HPDE6-E6E7 (cell line): Measurements from ENCODE around the gene IQSEC3.
"Not testable (repeated sequence)": the region's sequence is repeated elsewhere in the genome, so short reads cannot be mapped to it uniquely, and the experiment has no call there.

Experiments used
- DNase-seq: peaks from one replicate; pipeline ENCODE4 v3.0.0; 2011; ENCODE audit warnings: missing footprints; ENCODE audit errors: extremely low spot score

Gene IQSEC3

DNA sequence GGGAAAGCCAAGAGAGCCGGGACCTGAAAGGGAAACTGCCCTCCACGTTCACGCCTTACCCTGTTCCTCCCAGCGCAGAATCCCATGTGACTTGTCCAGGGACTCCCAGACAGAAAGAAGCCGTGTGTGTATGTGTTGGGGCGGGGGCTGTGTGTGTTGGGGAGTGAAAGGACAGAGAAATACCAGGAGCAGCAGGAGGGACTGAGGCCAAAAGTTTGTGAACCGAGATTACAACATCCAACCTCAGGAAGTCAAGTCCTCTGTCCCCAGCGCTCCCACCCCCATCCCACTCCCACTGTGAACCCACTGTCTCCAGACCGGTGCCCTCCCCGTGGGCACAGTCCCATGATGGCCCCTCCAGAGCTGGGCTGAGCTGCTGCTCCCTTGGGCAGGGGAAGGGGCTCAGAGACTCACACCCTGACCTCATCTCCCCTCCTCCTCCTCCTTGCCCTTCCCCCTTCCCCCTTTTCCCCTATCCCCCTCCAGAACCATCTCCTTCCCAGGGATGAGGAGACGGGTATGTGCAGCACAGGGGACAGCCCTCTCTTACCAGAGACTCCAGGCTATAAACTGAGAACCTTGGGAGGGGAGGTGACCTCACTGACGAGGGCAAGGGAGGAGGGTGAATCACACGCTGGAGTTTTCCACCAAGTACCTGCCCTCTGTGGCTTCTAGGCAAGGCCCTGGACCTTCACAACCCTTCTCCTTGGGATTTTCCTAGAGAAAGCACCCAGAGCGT lies 147.6 kb downstream of the IQSEC3 start, which contains the start of gene SLC6A12:
Gene SLC6A12, minus strand, starts transcription at position 155 of the 739 bp plus-strand sequence. CDS start 4,171 bp downstream, outside the sequence.
- DNase-seq, result no peak

DNA sequence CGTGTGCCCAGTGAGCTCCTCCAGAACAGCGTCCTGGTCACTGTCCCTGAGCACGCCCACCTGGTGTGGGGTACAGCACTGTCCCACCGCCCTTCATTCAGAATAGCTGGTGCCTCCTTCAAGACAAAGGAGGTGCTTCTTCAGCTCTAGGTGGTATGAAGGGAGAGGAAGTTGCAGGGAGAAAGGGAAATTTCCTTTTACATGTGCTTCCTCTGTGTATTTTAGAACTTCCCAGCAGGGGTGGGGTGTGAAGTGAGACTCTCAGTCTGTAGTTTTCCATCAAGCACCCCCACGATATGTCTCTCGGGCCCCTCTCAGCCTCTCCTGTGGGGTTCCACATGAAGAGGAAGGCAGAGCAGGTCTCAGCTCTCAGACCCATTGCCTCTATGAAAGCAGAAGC lies 148.5 kb downstream of the IQSEC3 start:
- no peak for DNase-seq

DNA sequence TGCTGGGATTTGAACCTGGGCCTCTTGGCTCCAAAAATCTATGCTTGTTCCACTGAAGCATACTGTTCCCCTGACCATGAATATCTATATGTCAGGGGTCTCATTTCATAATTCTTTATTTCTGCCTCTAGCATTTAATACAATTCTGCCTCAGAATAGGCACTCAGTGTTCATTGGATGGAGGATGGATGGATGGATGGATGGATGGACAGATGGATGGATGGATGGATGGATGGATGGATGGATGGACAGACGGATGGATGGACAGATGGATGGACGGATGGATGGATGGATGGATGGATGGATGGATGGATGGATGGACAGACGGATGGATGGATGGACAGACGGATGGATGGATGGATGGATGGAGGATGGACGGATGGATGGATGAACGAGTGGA lies 150.5 kb downstream of the IQSEC3 start:
- not testable (repeated sequence) for DNase-seq

DNA sequence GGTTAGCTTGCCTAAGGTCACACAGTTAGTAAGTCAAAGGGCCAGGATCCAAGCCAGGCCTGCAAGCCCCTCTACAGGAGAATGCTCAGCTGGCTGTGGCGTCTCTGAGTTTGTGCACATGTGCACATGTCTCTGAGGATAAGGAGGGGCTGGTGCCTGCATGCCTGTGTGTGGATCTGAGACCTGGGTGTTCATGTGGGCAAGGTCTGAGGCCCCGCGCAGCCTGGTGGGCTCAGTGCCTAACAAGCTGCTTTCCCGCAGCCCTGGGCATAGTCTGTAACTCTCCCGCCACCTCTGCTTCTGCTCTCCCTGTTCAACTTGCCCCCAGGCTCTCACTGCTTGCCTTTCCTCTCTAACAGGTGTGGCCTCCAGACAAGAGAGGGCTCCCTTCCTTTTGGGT lies 151.7 kb downstream of the IQSEC3 start:
- DNase-seq, result no peak

GRCh38 chr12:218728-219590 lies 152.4 kb downstream of the IQSEC3 start:
- no peak for DNase-seq

- peak; percentile 57 for DNase-seq
These were observed 153.4 kb downstream of the IQSEC3 start for GRCh38 chr12:219891-220352.

DNA sequence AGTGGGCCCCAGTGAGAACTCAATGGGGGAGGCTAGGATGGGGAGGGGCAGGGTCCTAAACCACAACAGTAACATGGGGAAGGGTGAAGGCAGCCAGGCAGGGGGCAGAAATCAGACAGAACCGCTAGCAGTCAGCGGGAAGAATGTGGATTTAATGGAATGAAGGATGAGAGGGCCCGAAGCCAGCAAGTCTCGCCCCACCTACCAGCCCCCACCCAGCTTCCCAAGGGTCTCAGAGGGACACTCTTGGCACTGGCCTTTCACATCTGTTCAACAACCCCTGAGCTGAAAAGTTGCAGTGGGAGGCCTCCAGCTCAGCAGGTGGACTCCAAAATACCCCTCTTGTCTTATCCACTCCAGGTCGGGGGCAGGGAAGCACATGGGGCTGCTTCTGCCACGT lies 153.9 kb downstream of the IQSEC3 start:
- DNase-seq, result no peak

DNA sequence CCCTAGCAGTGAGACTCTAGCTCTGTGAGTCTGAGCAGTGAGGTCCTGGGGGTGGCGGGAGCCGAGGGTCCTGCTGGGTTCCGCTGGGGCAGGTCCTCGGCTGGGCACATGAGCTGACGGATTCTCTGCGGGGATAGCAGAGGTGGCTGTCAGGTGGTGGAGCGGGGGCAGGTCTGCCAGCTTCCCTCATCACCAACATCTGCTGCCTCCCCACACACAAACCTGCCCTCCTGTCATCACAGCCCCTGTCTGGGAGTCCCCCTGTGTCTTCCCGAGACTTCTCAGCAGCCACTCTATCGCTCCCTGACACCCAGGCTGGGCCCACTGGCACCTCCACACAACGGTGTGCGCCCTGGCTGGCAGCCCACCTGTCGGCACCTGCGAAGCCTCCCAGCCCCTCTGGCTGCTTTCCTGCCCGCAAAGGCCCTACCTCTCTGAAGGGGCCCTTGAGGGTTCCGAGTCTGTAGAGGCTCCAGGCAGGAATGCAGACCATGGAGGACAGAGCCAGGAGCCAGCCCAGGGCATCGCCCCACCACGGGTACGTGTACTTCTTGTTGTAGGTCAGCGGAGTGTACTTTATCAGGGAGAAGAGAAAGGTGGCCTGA lies 154.5 kb downstream of the IQSEC3 start:
- no peak for DNase-seq

DNA sequence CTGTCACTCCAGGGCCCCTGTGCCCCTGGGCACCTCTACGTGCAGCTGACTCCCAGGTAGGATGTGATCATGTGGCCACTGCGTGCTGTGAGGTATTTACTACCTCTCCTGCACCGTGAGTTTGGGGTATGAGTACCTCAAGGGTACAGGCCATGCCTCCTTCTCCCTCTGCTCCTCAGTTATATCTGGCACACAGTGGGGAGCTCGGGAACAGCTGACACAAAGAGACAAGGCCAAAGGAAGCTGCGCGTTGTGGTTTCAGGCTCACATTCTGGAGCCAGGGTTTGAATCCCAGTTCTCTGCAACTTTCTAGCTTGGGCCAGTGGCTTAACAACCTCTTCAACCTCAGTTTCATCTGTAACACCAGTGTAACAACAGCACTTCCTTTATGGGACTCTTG lies 155.2 kb downstream of the IQSEC3 start:
- DNase-seq, result no peak

DNA sequence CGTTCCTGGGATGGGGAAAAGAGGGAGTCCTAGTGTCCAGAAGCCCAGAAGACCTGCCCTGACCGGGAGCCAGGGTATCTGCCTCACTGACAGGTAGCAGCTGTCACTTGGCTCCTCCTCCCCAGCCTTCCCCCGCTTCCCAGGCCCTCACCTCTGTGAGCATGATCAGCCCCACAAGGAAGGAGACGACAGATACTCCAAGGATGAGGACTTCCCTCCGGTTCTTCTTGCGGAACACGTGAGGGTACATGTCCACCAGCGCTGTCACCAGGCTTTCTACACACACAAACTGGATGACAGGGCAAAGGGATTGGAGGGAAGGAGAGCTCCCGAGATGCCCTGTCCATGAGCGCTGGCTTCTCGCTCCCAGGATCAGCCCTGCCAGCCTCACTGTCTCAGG lies 157.3 kb downstream of the IQSEC3 start:
- DNase-seq, result no peak

GRCh38 chr12:224330-224729 lies 157.8 kb downstream of the IQSEC3 start:
- no peak for DNase-seq

GRCh38 chr12:225012-225411 lies 158.4 kb downstream of the IQSEC3 start:
- DNase-seq, result no peak

GRCh38 chr12:226401-226800 lies 159.8 kb downstream of the IQSEC3 start:
- DNase-seq, result no peak

GRCh38 chr12:227286-227915 lies 160.8 kb downstream of the IQSEC3 start:
- no peak for DNase-seq
